ENCODE results near the gene XKR8.

GRCh38 chr1:27949027-27949426 lies 10.7 kb upstream of the XKR8 start:
- no peak for TF ChIP-seq EZH2phosphoT487 (IDR thresholded peaks at IDR 0.05; ENCODE audit: borderline replicate concordance, low read depth, low read length)
- TF ChIP-seq CTCF (conservative IDR thresholded peaks at IDR 0.05; ENCODE audit: low read length) = no peak
